HepG2 (cell line): ENCODE measurements around the gene C3orf70. TPM values are rescaled to one million over a fixed set of nuclear protein-coding genes. Genes with fewer than 3 reads are reported as not detected.

ENCODE experiments used
- ATAC-seq: fragments of 200-7000 bp; cut with Tn5 transposase; 3 replicates; pipeline ENCODE4 v1.9.1; 2020; ENCODE audit warnings: mild to moderate bottlenecking, moderate library complexity
- BruUV-seq: library from RNA; stranded (reverse); fragments of 400-500 nt; replicated peaks from 2 replicates; lab custom pipeline; 2021; lab: Mats Ljungman, UMichigan
- CTCF ChIA-PET: fragments of 300-600 bp; formaldehyde crosslinking; extraction: SDS; loops from one replicate; lab custom pipeline; 2021; ENCODE audit warnings: low total read pairs, inconsistent platforms, low intra/inter-chr PET ratio; lab: Yijun Ruan, JAX
- POLR2A ChIA-PET: fragments of 350-600 bp; sonication (Branson Sonifier 250); formaldehyde crosslinking; loops from one replicate; lab custom pipeline; 2020; ENCODE audit warnings: antibody characterized with exemption, inconsistent platforms; lab: Yijun Ruan, JAX
- DNase-seq: peaks from one replicate; pipeline ENCODE4 v3.0.0-alpha.2; 2015; ENCODE audit warnings: low spot score
- FAIRE-seq: peaks from 3 replicates; lab custom pipeline; 2011; peaks lifted over from hg19 to GRCh38; lab: Jason Lieb, UNC
- H2AFZ ChIP-seq: one replicate; pipeline ENCODE4 v1.6.1; 2011; ENCODE audit warnings: low read length, inconsistent platforms
- H3K27ac ChIP-seq: fragments of 300-600 bp; 3 replicates; pipeline ENCODE4 v1.8.0; 2011; ENCODE audit warnings: mixed run types, mild to moderate bottlenecking, mixed read lengths, low read length, inconsistent platforms; ENCODE audit not compliant: insufficient read depth; ENCODE audit errors: extremely low read length
- H3K27me3 ChIP-seq, 2 experiments: fragments of 200-600 bp in 1 of 2; 2 replicates in 1 of 2; 3 replicates in 1 of 2; pipeline versions ENCODE4 v1.6.0 to v1.8.0; 2011; ENCODE audit warnings: low read length in 2 of 2, mild to moderate bottlenecking in 2 of 2, moderate library complexity in 2 of 2, inconsistent platforms in 1 of 2; ENCODE audit not compliant: insufficient read depth in 2 of 2, control insufficient read depth in 1 of 2
- H3K36me3 ChIP-seq, 2 experiments: fragments of 200-600 bp in 1 of 2; replicated peaks in 1 of 2; 2 replicates in 1 of 2; 3 replicates in 1 of 2; pipeline versions ENCODE4 v1.5.1 to v1.8.0; 2011; ENCODE audit warnings: low read length in 2 of 2, inconsistent platforms in 1 of 2; ENCODE audit not compliant: insufficient read depth in 2 of 2, control insufficient read depth in 1 of 2
- H3K4me1 ChIP-seq: 2 replicates; pipeline ENCODE4 v1.5.1; 2012; ENCODE audit warnings: low read length, inconsistent platforms; ENCODE audit not compliant: insufficient read depth
- H3K4me2 ChIP-seq: 2 replicates; pipeline ENCODE4 v1.6.0; 2011; ENCODE audit warnings: low read depth, low read length, inconsistent platforms
- H3K4me3 ChIP-seq, 3 experiments: fragments of 200-600 bp in 1 of 3; sonication (generic), shearing (Covaris generic) in 1 of 3; replicated peaks in 1 of 3; 2 replicates each; pipeline ENCODE4 v1.5.1; 2011 to 2016; ENCODE audit warnings: low read length in 3 of 3, inconsistent platforms in 2 of 3, low read depth in 2 of 3, mild to moderate bottlenecking in 2 of 3, control low read depth in 1 of 3, mixed read lengths in 1 of 3; ENCODE audit not compliant: insufficient read depth in 1 of 3
- H3K79me2 ChIP-seq: one replicate; pipeline ENCODE4 v1.6.1; 2011; ENCODE audit warnings: low read length, inconsistent platforms; ENCODE audit not compliant: insufficient read depth
- H3K9ac ChIP-seq: 2 replicates; pipeline ENCODE4 v1.6.0; 2011; ENCODE audit warnings: mild to moderate bottlenecking, low read depth, low read length, inconsistent platforms; ENCODE audit not compliant: insufficient read depth
- H3K9me3 ChIP-seq: 2 replicates; pipeline ENCODE4 v1.5.1; 2012; ENCODE audit warnings: mild to moderate bottlenecking, low read length
- H4K20me1 ChIP-seq: 2 replicates; pipeline ENCODE4 v1.6.0; 2011; ENCODE audit warnings: inconsistent platforms, mild to moderate bottlenecking, low read length, moderate library complexity; ENCODE audit not compliant: insufficient read depth
- AGO1 ChIP-seq: fragments of 200-400 bp; formaldehyde crosslinking; IDR thresholded peaks from 2 replicates; pipeline ENCODE4 v1.6.1; 2017; ENCODE audit warnings: mild to moderate bottlenecking, low read depth, low read length, moderate library complexity; ENCODE audit not compliant: poor library complexity, severe bottlenecking
- ARID5B ChIP-seq: IDR thresholded peaks from 2 replicates; pipeline ENCODE4 v1.4.0; 2020; ENCODE audit warnings: mild to moderate bottlenecking, missing genetic modification reagents
- DRAP1 ChIP-seq: IDR thresholded peaks from 2 replicates; pipeline ENCODE4 v1.6.1; 2016; ENCODE audit warnings: missing genetic modification reagents, missing compliant biosample characterization
- MYC ChIP-seq: sonication (generic); formaldehyde crosslinking; IDR thresholded peaks from 2 replicates; pipeline ENCODE4 v1.9.0; 2021; ENCODE audit warnings: missing genetic modification reagents, borderline replicate concordance
- NR0B2 ChIP-seq: sonication (generic); formaldehyde crosslinking; IDR thresholded peaks from 2 replicates; pipeline ENCODE4 v1.4.0; 2020; ENCODE audit warnings: mild to moderate bottlenecking, missing genetic modification reagents
- RXRA ChIP-seq: sonication (generic); formaldehyde crosslinking; IDR thresholded peaks from 2 replicates; pipeline ENCODE4 v1.5.1; 2020; ENCODE audit warnings: missing genetic modification reagents
- SNAPC2 ChIP-seq: sonication (generic); formaldehyde crosslinking; IDR thresholded peaks from 2 replicates; pipeline ENCODE4 v1.8.1; 2022; ENCODE audit warnings: mild to moderate bottlenecking, missing genetic modification reagents
- SRSF9 ChIP-seq: fragments of 200-400 bp; formaldehyde crosslinking; IDR thresholded peaks from 2 replicates; pipeline ENCODE4 v1.6.1; 2018; ENCODE audit warnings: borderline replicate concordance, mild to moderate bottlenecking, low read depth, low read length; ENCODE audit not compliant: insufficient read depth, poor library complexity, severe bottlenecking
- USF2 ChIP-seq, 2 experiments: sonication (generic) in 1 of 2; formaldehyde crosslinking in 1 of 2; IDR thresholded peaks; 2 replicates each; pipeline versions ENCODE4 v1.5.1 to v1.6.1; 2011 to 2020; ENCODE audit warnings: borderline replicate concordance in 1 of 2, low read depth in 1 of 2, low read length in 1 of 2, mild to moderate bottlenecking in 1 of 2, missing genetic modification reagents in 1 of 2, moderate library complexity in 1 of 2
- ZNF576 ChIP-seq: sonication (generic); formaldehyde crosslinking; IDR thresholded peaks from 2 replicates; pipeline ENCODE4 v1.4.0; 2020; ENCODE audit warnings: mild to moderate bottlenecking, missing genetic modification reagents
- ZNF792 ChIP-seq: IDR thresholded peaks from 2 replicates; pipeline ENCODE4 v1.6.1; 2016
- ZXDC ChIP-seq: sonication (generic); formaldehyde crosslinking; IDR thresholded peaks from 2 replicates; pipeline ENCODE4 v1.5.0; 2020; ENCODE audit warnings: mild to moderate bottlenecking, missing genetic modification reagents
- WGBS: methylation state at CpG from one replicate; pipeline ENCODE4 v1.1.6; 2017; ENCODE audit warnings: low lambda C conversion rate; 5-methylcytosine and 5-hydroxymethylcytosine counted together
- in situ Hi-C: cut with HindIII; loops from 2 replicates; pipeline ENCODE4 v1.10.0; 2017; ENCODE audit warnings: low pct_unique_long_range_greater_than_20kb; ENCODE audit not compliant: extremely low pct_ligation_motif_present
- intact Hi-C: fragments of 100-400 bp; cut with micrococcal nuclease; formaldehyde crosslinking; loops from one replicate; pipeline ENCODE4 v1.10.0; 2022; ENCODE audit not compliant: unreplicated experiment
- polyA plus RNA-seq, 8 experiments: library from polyadenylated mRNA; depleted of rRNA in 3 of 8; stranded (reverse) in 7 of 8; unstranded in 1 of 8; fragments of >200 nt; fragmentation: Illumina TruSeq in 4 of 8; extraction: Trizol in 4 of 8; gene quantifications; 2 replicates each; pipeline versions ENCODE4 v1.2.1 to v1.2.3, GENCODE V29; 2011 to 2016; ENCODE audit warnings: low read depth in 4 of 8, missing spikeins in 1 of 8, mixed read lengths in 1 of 8; ENCODE audit not compliant: insufficient read depth in 1 of 8
- total RNA-seq, 5 experiments: library from RNA; depleted of rRNA; stranded (reverse); fragments of >200 nt; fragmentation: Illumina TruSeq; extraction: Trizol; gene quantifications; 2 replicates each; pipeline ENCODE4 v1.2.3, GENCODE V29; 2016; ENCODE audit warnings: low read depth in 1 of 5

C3orf70 gene
- total and polyA plus RNA-seq, 2 of the 13 experiments (the other 11 are each of a cell fraction or from before 2014, with no cell fraction given), result 0.79 to 2.4 TPM

- CTCF ChIA-PET, result no interaction called here
- TF ChIP-seq ZNF792 (CRISPR knock-in tag) (no peak), ARID5B (CRISPR knock-in tag) (no peak), SNAPC2 (no peak), ZXDC (CRISPR knock-in tag) (no peak), AGO1 (no peak), SRSF9 (no peak), ZNF576 (CRISPR knock-in tag) (no peak), NR0B2 (CRISPR knock-in tag) (no peak), RXRA (CRISPR knock-in tag) (no peak), DRAP1 (CRISPR knock-in tag) (no peak), MYC (CRISPR knock-in tag) (no peak), USF2 (IDR thresholded peaks at IDR 0.05; ENCODE audit: low read depth, low read length) (no peak), USF2 (CRISPR knock-in tag; IDR thresholded peaks at IDR 0.05; ENCODE audit: borderline replicate concordance) (no peak)
Measured at GRCh38 chr3:185112186-185112585, 40.7 kb downstream of the C3orf70 start.

More at GRCh38 chr3:185112186-185112585, 40.7 kb downstream of the C3orf70 start:
- Histone ChIP-seq H3K4me1 (no peaks in the 10 kb centered on the region), H2AFZ (no peak overlapping the region), H3K4me3 (no peak overlapping the region), H4K20me1 (no peaks in the 10 kb centered on the region), H3K4me2 (no peak overlapping the region), H3K9ac (no peak overlapping the region), H3K27ac (no peak overlapping the region), H3K79me2 (no peaks in the 10 kb centered on the region), H3K36me3 (no peaks in the 10 kb centered on the region), H3K9me3 (no peaks in the 10 kb centered on the region), H3K27me3 (no peaks in the 10 kb centered on the region)
- ATAC-seq (no peak), DNase-seq (no peak), FAIRE-seq (no peak)
- in situ Hi-C loops (no loop called here), intact Hi-C loops (no loop called here)
- BruUV-seq, result no TSS peak
- POLR2A ChIA-PET, result no interaction called here
- 51% methylated on average over 5 of the region's 5 CpGs for WGBS
